IMR-90 (cell line): ENCODE results near the gene SAMSN1. TPM values are rescaled to one million over a fixed set of nuclear protein-coding genes. Genes with fewer than 3 reads are reported as not detected.

Source experiments
- ATAC-seq: fragments of 200-7000 bp; cut with Tn5 transposase; 2 replicates; pipeline ENCODE4 v1.9.1; 2020; ENCODE audit warnings: low read depth, mild to moderate bottlenecking, moderate library complexity
- BruUV-seq: library from RNA; stranded (reverse); fragments of 400-500 nt; replicated peaks from 2 replicates; lab custom pipeline; 2021; lab: Mats Ljungman, UMichigan
- CTCF ChIA-PET: fragments of 300-600 bp; formaldehyde crosslinking; extraction: SDS; loops from one replicate; lab custom pipeline; 2021; ENCODE audit warnings: antibody characterized with exemption; lab: Yijun Ruan, JAX
- POLR2A ChIA-PET: fragments of 300-600 bp; sonication (Branson Sonifier 250); formaldehyde crosslinking; loops from one replicate; lab custom pipeline; 2022; ENCODE audit warnings: antibody characterized with exemption; ENCODE audit not compliant: unreplicated experiment; lab: Charles Lee
- DNase-seq: peaks from one replicate; pipeline ENCODE4 v3.0.0; 2013
- H2AFZ ChIP-seq: replicated peaks from 2 replicates; pipeline ENCODE3; 2013; ENCODE audit warnings: low read length, mild to moderate bottlenecking; ENCODE audit not compliant: poor library complexity
- H2AK5ac ChIP-seq: 2 replicates; pipeline ENCODE4 v1.6.1; 2013; ENCODE audit warnings: low read depth, low read length, inconsistent platforms
- H2AK9ac ChIP-seq: replicated peaks from 2 replicates; pipeline ENCODE3; 2013; ENCODE audit warnings: mild to moderate bottlenecking, low read depth, low read length, moderate library complexity; ENCODE audit not compliant: poor library complexity
- H2BK120ac ChIP-seq: 2 replicates; pipeline ENCODE4 v1.6.1; 2013; ENCODE audit warnings: low read depth, low read length, inconsistent platforms
- H2BK15ac ChIP-seq: 3 replicates; pipeline ENCODE4 v1.6.1; 2013; ENCODE audit warnings: low read depth, low read length, inconsistent platforms
- H2BK20ac ChIP-seq: 2 replicates; pipeline ENCODE4 v1.6.1; 2013; ENCODE audit warnings: low read depth, mild to moderate bottlenecking, inconsistent platforms, low read length, moderate library complexity
- H2BK5ac ChIP-seq: 2 replicates; pipeline ENCODE4 v1.6.1; 2013; ENCODE audit warnings: mild to moderate bottlenecking, low read depth, low read length, inconsistent platforms; ENCODE audit not compliant: poor library complexity, severe bottlenecking
- H3K14ac ChIP-seq: replicated peaks from 2 replicates; pipeline ENCODE4 v1.6.1; 2013; ENCODE audit warnings: low read depth, low read length, inconsistent platforms
- H3K18ac ChIP-seq: 2 replicates; pipeline ENCODE4 v1.6.1; 2013; ENCODE audit warnings: low read depth, low read length, control low read depth
- H3K23ac ChIP-seq: 2 replicates; pipeline ENCODE4 v1.6.1; 2013; ENCODE audit warnings: low read depth, low read length, inconsistent platforms
- H3K27ac ChIP-seq: 2 replicates; pipeline ENCODE4 v1.5.1; 2013; ENCODE audit warnings: mild to moderate bottlenecking, control low read depth, low read length; ENCODE audit not compliant: insufficient read depth
- H3K27me3 ChIP-seq: 2 replicates; pipeline ENCODE4 v1.6.1; 2013; ENCODE audit warnings: low read length; ENCODE audit not compliant: control insufficient read depth, insufficient read depth
- H3K36me3 ChIP-seq: 2 replicates; pipeline ENCODE4 v1.6.1; 2013; ENCODE audit warnings: low read length, mixed read lengths; ENCODE audit not compliant: control insufficient read depth, insufficient read depth
- H3K4ac ChIP-seq: 2 replicates; pipeline ENCODE4 v1.6.1; 2013; ENCODE audit warnings: low read depth, low read length, inconsistent platforms
- H3K4me1 ChIP-seq: 2 replicates; pipeline ENCODE4 v1.6.1; 2013; ENCODE audit warnings: low read length, mixed read lengths; ENCODE audit not compliant: control insufficient read depth, insufficient read depth
- H3K4me2 ChIP-seq: 2 replicates; pipeline ENCODE4 v1.6.1; 2013; ENCODE audit warnings: low read depth, mild to moderate bottlenecking, control low read depth, low read length, moderate library complexity
- H3K4me3 ChIP-seq: 2 replicates; pipeline ENCODE4 v1.5.1; 2013; ENCODE audit warnings: low read depth, mild to moderate bottlenecking, control low read depth, low read length, moderate library complexity; ENCODE audit not compliant: insufficient read depth
- H3K56ac ChIP-seq: 2 replicates; pipeline ENCODE4 v1.6.1; 2013; ENCODE audit warnings: low read length, inconsistent platforms; ENCODE audit not compliant: insufficient read depth; ENCODE audit errors: extremely low read depth
- H3K79me1 ChIP-seq, 2 experiments: 2 replicates each; pipeline ENCODE4 v1.6.1; 2013; ENCODE audit warnings: low read length in 2 of 2, inconsistent platforms in 1 of 2, low read depth in 1 of 2
- H3K9ac ChIP-seq: 2 replicates; pipeline ENCODE4 v1.6.1; 2013; ENCODE audit warnings: low read depth, low read length, control low read depth
- H3K9me1 ChIP-seq: 2 replicates; pipeline ENCODE4 v1.6.1; 2013; ENCODE audit warnings: low read length, inconsistent platforms; ENCODE audit not compliant: insufficient read depth
- H3K9me3 ChIP-seq: 2 replicates; pipeline ENCODE4 v1.6.1; 2013; ENCODE audit warnings: low read length; ENCODE audit not compliant: control insufficient read depth, insufficient read depth
- H4K20me1 ChIP-seq: 2 replicates; pipeline ENCODE4 v1.6.1; 2013; ENCODE audit warnings: low read length, inconsistent platforms; ENCODE audit not compliant: insufficient read depth
- H4K5ac ChIP-seq: 2 replicates; pipeline ENCODE4 v1.6.1; 2013; ENCODE audit warnings: mild to moderate bottlenecking, low read depth, low read length, control low read depth
- H4K8ac ChIP-seq, 2 experiments: 2 replicates each; pipeline ENCODE4 v1.6.1; 2013; ENCODE audit warnings: low read depth in 2 of 2, low read length in 2 of 2, control low read depth in 1 of 2, inconsistent platforms in 1 of 2
- H4K91ac ChIP-seq: 2 replicates; pipeline ENCODE4 v1.6.1; 2013; ENCODE audit warnings: low read depth, low read length, inconsistent platforms; ENCODE audit not compliant: insufficient read depth
- POLR2A ChIP-seq: IDR thresholded peaks from 2 replicates; pipeline ENCODE4 v1.6.1; 2012; ENCODE audit warnings: mild to moderate bottlenecking, low read depth, low read length
- WGBS, 2 experiments: methylation state at CpG; one replicate each; pipeline versions ENCODE4 v1.1.5 to v1.1.7; 2013; ENCODE audit warnings: missing lambda C conversion rate in 2 of 2; ENCODE audit not compliant: insufficient read length in 1 of 2; ENCODE audit errors: extremely low coverage in 2 of 2; 5-methylcytosine and 5-hydroxymethylcytosine counted together
- dilution Hi-C: fragments of 300-500 bp; cut with HindIII; formaldehyde crosslinking; loops from one replicate; pipeline ENCODE4 v1.14.3; 2018; ENCODE audit warnings: low sequenced_read_pairs; ENCODE audit not compliant: unreplicated experiment
- in situ Hi-C: fragments of 300-500 bp; cut with MboI; formaldehyde crosslinking; loops from 3 replicates; pipeline ENCODE4 v1.14.3; 2019; ENCODE audit warnings: low sequenced_read_pairs, inconsistent platforms, mixed read lengths
- intact Hi-C: fragments of 100-400 bp; cut with micrococcal nuclease; formaldehyde crosslinking; loops from 2 replicates; pipeline ENCODE4 v1.10.0; 2022
- polyA plus RNA-seq, 3 experiments: library from polyadenylated mRNA; depleted of rRNA; stranded (reverse); fragments of >200 nt; gene quantifications; 2 replicates each; pipeline ENCODE4 v1.2.3, GENCODE V29; 2012; ENCODE audit warnings: low replicate concordance in 1 of 3
- total RNA-seq: library from RNA; depleted of rRNA; stranded (reverse); fragments of >200 nt; gene quantifications from 2 replicates; pipeline ENCODE4 v1.2.3, GENCODE V29; 2012

SAMSN1 gene
- total and polyA plus RNA-seq, 2 of the 4 experiments (the other 2 are of a cell fraction), result not detected

DNA sequence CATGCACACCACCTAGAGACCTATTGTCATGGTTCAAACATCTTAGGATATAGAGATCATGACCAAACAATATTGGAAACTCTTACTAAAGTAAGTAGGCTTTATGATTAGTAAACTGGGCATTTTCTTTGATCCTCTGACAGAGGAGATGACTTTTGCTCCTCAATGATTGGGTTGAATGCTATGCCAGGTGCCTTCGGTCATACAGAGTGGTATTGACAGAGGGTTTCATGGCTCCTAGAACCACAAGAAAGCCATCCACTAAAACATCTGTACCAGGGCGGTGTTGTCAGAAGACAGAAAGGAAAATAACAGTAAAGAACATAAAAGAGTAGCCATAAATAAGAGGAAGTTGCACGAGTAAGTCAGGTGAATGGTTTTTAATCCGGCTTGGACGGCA lies 20.8 kb upstream of the SAMSN1 start:
- no peak overlapping the region for H3K4ac ChIP-seq
- no peak overlapping the region for H3K56ac ChIP-seq
- no peaks in the 10 kb centered on the region for H3K9me1 ChIP-seq
- peaks cover 3% of the 10 kb centered on the region for H3K9me3 ChIP-seq
- H4K5ac ChIP-seq, result no peak overlapping the region
- H2AFZ ChIP-seq, result no peak overlapping the region
- H2BK20ac ChIP-seq, result no peak overlapping the region
- no peaks in the 10 kb centered on the region for H3K4me1 ChIP-seq
- ATAC-seq (no peak), DNase-seq (no peak)
- no peak overlapping the region for H3K14ac ChIP-seq
- no peak overlapping the region for H3K23ac ChIP-seq
- H3K18ac ChIP-seq, result no peak overlapping the region
- no peaks in the 10 kb centered on the region for H3K27me3 ChIP-seq
- no peaks in the 10 kb centered on the region for H3K36me3 ChIP-seq
- H2BK15ac ChIP-seq, result no peak overlapping the region
- H2BK5ac ChIP-seq, result no peak overlapping the region
- no peak for TF ChIP-seq POLR2A
- H3K79me1 ChIP-seq, result no peaks in the 10 kb centered on the region
- H4K91ac ChIP-seq, result no peak overlapping the region
- no CpG with 5 or more reads among the region's 5 CpGs for WGBS, 2 experiments
- H4K20me1 ChIP-seq, result no peaks in the 10 kb centered on the region
- intact Hi-C loops (no loop called here), dilution Hi-C loops (no loop called here), in situ Hi-C loops (no loop called here)
- ChIA-PET POLR2A (no interaction called here), CTCF (no interaction called here)
- H3K4me3 ChIP-seq, result no peak overlapping the region
- H3K4me2 ChIP-seq, result no peak overlapping the region
- H3K9ac ChIP-seq, result no peak overlapping the region
- H3K27ac ChIP-seq, result no peak overlapping the region
- no peak overlapping the region for H2AK5ac ChIP-seq
- no TSS peak for BruUV-seq
- no peak overlapping the region for H2BK120ac ChIP-seq
- no peak overlapping the region for H4K8ac ChIP-seq
- no peak overlapping the region for H2AK9ac ChIP-seq
